SK-MEL-5 (cell line): ENCODE results near the gene ETF1. TPM values are rescaled to one million over a fixed set of nuclear protein-coding genes. Genes with fewer than 3 reads are reported as not detected.
A peak's percentile ranks its signal among the peaks of the same experiment; 100 is the strongest.

Experiments used
- DNase-seq: peaks from one replicate; pipeline ENCODE4 v3.0.0-alpha.2; 2016; ENCODE audit warnings: low read depth, low spot score
- in situ Hi-C: cut with HindIII; loops from 2 replicates; pipeline ENCODE4 v1.10.0; 2016; ENCODE audit warnings: low sequenced_read_pairs, high pct_unique_total_duplicates, low pct_unique_long_range_greater_than_20kb
- total RNA-seq: library from RNA; depleted of rRNA; stranded (reverse); fragments of >200 nt; shearing (Covaris generic); gene quantifications from 2 replicates; pipeline ENCODE4 v1.2.3, GENCODE V29; 2014

ETF1 gene
- total RNA-seq, 1 experiment from 2014 or later: 213 TPM

GRCh38 chr5:138470322-138471051 lies 72.5 kb downstream of the ETF1 start:
- in situ Hi-C loops: no loop called here
- no peak for DNase-seq

GRCh38 chr5:138469540-138470321 lies 73.3 kb downstream of the ETF1 start:
- DNase-seq: no peak
- in situ Hi-C loops: no loop called here

DNA sequence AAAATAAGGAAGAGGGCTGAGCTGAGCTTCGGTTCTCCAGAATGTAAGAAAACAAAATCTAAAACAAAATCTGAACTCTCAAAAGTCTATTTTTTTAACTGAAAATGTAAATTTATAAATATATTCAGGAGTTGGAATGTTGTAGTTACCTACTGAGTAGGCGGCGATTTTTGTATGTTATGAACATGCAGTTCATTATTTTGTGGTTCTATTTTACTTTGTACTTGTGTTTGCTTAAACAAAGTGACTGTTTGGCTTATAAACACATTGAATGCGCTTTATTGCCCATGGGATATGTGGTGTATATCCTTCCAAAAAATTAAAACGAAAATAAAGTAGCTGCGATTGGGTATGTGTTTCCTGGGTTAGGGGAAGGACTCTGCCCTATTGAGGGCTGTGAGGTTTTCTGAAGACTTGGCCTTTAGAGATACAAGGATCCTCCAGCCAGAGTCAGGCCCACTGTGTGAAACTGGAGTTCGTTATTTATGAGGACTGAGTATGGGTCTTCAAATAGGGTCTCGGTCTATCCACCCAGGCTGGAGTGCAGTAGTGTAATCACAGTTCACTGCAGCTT lies 74.0 kb downstream of the ETF1 start:
- no peak for DNase-seq
- in situ Hi-C loops: no loop called here

GRCh38 chr5:138468133-138468965 lies 74.7 kb downstream of the ETF1 start:
- DNase-seq: no peak
- in situ Hi-C loops: no loop called here

DNA sequence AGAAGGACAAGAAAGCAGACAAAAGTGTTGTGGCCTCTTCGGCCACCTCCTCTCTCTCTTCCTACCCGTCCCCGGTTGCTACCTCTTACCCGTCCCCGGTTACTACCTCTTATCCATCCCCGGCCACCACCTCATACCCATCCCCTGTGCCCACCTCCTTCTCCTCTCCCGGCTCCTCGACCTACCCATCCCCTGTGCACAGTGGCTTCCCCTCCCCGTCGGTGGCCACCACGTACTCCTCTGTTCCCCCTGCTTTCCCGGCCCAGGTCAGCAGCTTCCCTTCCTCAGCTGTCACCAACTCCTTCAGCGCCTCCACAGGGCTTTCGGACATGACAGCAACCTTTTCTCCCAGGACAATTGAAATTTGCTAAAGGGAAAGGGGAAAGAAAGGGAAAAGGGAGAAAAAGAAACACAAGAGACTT lies 75.3 kb downstream of the ETF1 start:
- no peak for DNase-seq
- in situ Hi-C loops: no loop called here

DNA sequence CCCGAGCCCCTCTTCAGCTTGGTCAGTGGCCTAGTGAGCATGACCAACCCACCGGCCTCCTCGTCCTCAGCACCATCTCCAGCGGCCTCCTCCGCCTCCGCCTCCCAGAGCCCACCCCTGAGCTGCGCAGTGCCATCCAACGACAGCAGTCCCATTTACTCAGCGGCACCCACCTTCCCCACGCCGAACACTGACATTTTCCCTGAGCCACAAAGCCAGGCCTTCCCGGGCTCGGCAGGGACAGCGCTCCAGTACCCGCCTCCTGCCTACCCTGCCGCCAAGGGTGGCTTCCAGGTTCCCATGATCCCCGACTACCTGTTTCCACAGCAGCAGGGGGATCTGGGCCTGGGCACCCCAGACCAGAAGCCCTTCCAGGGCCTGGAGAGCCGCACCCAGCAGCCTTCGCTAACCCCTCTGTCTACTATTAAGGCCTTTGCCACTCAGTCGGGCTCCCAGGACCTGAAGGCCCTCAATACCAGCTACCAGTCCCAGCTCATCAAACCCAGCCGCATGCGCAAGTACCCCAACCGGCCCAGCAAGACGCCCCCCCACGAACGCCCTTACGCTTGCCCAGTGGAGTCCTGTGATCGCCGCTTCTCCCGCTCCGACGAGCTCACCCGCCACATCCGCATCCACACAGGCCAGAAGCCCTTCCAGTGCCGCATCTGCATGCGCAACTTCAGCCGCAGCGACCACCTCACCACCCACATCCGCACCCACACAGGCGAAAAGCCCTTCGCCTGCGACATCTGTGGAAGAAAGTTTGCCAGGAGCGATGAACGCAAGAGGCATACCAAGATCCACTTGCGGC lies 75.9 kb downstream of the ETF1 start:
- in situ Hi-C loops: no loop called here
- DNase-seq: no peak

DNA sequence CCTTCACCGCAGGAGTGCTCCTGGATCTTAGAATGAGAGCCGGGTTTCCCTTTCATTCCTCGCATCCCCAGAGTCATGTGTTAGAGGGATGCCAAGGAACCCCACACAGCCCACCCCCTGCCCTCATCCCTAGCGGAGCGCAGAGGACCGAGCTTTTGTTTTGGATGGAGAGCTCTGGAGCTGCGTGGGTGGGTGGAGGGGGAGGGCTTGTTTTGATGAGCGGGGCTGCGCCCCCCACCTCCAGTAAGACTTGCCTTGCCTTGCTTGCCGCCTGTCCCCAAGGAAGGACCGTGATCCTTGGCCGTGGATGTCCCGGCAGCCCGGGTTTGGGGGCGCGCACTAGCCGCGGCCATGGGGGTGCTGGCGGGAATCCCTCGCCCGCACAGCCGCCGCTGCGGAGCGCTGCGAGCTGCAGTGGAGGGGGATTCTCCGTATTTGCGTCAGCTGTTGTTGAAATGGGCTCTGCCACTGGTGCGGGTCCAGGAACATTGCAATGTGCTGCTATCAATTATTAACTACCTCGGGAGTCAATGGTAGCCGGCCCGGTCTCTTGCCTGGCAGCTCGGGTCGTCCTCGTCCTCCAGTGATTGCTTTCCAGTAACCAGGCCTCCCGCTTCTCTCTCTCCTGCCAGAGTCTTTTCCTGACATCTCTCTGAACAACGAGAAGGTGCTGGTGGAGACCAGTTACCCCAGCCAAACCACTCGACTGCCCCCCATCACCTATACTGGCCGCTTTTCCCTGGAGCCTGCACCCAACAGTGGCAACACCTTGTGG lies 76.7 kb downstream of the ETF1 start:
- no peak for DNase-seq
- in situ Hi-C loops: no loop called here

- DNase-seq: peak; percentile 92
- in situ Hi-C loops: no loop called here
Observed at GRCh38 chr5:138465261-138466124, 77.5 kb downstream of the ETF1 start, which contains the start of gene EGR1. Gene EGR1, plus strand, starts transcription at chr5:138465479. Its CDS starts 283 bp downstream, at chr5:138465762.

DNA sequence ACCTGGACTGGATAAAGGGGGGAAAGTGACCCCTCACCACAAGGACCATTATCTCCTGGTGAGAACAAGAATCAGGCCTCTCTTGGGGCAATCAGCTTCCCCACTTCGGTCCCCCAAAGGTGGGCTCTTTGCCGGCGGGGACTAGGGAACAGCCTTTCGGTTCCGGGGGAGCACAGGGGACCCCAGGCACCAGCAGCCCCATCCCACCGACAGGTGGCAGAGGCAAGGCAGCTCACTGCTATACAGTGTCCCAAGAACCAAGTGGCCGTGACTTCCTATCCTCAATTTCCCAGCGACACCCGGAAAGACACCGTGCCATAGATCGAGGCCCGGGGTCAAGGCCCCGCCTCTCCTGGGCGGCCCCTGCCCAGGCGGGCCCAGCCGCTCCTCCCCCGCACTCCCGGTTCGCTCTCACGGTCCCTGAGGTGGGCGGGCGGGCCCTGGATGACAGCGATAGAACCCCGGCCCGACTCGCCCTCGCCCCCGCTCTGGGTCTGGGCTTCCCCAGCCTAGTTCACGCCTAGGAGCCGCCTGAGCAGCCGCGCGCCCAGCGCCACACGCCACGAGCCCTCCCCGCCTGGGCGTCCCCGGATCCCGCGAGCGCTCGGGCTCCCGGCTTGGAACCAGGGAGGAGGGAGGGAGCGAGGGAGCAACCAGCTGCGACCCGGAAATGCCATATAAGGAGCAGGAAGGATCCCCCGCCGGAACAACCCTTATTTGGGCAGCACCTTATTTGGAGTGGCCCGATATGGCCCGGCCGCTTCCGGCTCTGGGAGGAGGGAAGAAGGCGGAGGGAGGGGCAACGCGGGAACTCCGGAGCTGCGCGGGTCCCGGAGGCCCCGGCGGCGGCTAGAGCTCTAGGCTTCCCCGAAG lies 78.4 kb downstream of the ETF1 start:
- peak; percentile 99 for DNase-seq
- in situ Hi-C loops: no loop called here

DNA sequence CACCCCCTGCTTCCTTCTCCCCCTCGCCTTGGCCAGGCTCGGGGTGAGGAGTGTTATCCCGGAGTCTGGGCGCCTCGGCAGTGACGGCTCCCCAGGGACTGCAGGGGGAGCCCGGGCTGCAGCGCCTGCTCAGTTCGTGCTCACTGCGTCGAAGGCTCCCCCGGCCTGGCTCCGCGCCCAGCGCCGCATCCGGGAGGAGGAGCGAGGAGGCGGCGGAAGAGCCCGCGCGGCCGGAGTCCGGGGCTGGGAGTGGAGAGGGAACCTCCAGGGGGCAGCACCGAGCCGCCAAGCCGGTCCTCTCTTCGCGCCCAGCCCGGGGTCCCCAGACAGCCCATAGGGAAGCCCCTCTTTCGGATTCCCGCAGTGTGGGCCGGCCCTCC lies 79.0 kb downstream of the ETF1 start:
- in situ Hi-C loops: no loop called here
- DNase-seq: peak; percentile 94

GRCh38 chr5:138463419-138464007 lies 79.5 kb downstream of the ETF1 start:
- peak; percentile 36 for DNase-seq
- in situ Hi-C loops: no loop called here

- in situ Hi-C loops: no loop called here
- peak; percentile 72 for DNase-seq
Observed at GRCh38 chr5:138461343-138462125, 81.5 kb downstream of the ETF1 start.

GRCh38 chr5:138460032-138460693 lies 82.9 kb downstream of the ETF1 start:
- DNase-seq: no peak
- in situ Hi-C loops: no loop called here
